ENCODE data around the gene STK11.

The STK11 gene

GRCh38 chr19:1162404-1163282, 42.9 kb upstream of the STK11 start:
- H3K9ac ChIP-seq (ENCODE audit: low read depth in 1 of 2, low read length in 2 of 2), result no peak overlapping the region
- H3K27me3 ChIP-seq (ENCODE audit: control insufficient read depth in 2 of 2, insufficient read depth in 2 of 2, low read length in 2 of 2), result no peaks in the 10 kb centered on the region
- no peak overlapping the region for H3K4me3 ChIP-seq (ENCODE audit: low read length in 2 of 2)
- H3K4me1 ChIP-seq (ENCODE audit: control insufficient read depth in 2 of 2, insufficient read depth in 2 of 2, low read length in 2 of 2), result no peaks in the 10 kb centered on the region
- peaks cover 4 to 14% of the 10 kb centered on the region in 2 donors for H3K36me3 ChIP-seq (ENCODE audit: control insufficient read depth in 2 of 2, insufficient read depth in 2 of 2, low read length in 2 of 2)
- H3K9me3 ChIP-seq (ENCODE audit: control insufficient read depth in 2 of 2, low read length in 2 of 2), result no peaks in the 10 kb centered on the region
- no peak overlapping the region for H3K27ac ChIP-seq (ENCODE audit: low read depth in 2 of 2, low read length in 2 of 2)

DNA sequence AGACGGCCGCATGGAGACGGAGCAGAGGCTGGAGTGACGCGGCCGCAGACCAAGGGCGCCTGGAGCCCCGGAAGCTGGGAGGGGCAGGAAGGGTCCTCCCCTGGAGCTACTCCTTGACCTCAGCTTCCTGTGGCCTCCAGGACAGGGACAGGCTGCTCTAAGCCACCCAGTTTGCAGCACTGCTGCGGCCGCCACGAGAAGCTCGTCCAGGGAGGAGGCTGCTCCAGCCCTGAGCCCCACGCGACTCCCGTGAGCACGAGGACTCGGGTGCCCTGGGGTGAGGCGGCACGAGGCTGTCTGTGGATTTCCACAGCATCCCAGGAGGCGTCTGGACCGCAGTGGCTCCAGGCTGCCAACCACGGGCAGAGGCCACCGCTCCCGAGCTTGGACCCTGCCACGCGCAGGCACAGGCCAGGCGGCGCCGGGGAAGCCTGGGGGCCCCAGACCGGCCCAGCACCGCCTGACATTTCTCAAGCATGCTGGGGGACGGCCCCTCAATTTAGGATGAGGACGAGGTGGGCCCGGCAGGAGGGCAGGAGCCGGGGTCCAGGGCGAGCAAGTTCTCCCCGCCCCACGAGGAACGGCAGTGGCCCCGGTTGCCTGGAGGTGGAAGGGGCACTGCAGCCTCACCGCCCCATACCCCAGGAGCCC, 42.2 kb upstream of the STK11 start:
- no peak overlapping the region for H3K4me3 ChIP-seq (ENCODE audit: low read length in 2 of 2)
- no peak overlapping the region for H3K27ac ChIP-seq (ENCODE audit: low read depth in 2 of 2, low read length in 2 of 2)

DNA sequence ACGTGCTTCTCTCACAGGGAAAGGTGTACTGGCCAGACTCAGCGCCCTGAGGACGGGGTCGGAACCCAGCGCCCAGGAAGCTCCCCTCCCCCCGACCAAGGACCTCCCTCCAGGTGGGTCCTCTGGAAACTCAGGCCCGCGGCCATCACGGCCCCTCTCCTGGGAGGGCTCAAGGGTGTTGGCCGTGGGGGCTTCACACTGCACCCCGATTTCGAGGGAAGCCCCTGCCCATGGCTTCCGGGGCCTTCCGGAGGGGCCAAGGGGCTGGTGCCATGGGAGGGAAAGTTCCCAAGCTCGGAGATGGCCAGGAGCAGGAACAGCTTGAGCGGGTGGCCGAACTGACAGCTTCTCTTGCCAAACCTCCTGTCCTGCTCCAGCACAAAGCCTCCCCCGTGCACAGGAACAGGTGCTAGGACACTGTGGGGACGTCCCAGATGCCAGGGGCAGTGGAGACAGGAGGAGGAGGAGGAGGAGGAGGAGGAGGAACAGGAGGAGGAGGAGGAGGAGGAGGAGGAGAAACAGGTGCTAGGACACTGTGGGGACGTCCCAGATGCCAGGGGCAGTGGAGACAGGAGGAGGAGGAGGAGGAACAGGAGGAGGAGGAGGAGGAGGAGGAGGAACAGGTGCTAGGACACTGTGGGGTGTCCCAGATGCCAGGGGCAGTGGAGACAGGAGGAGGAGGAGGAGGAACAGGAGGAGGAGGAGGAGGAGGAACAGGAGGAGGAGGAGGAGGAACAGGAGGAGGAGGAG, 41.5 kb upstream of the STK11 start:
- Histone ChIP-seq H3K4me3 (ENCODE audit: low read length in 2 of 2) (no peak overlapping the region), H3K36me3 (ENCODE audit: control insufficient read depth in 2 of 2, insufficient read depth in 2 of 2, low read length in 2 of 2) (peaks cover 4 to 10% of the 10 kb centered on the region in 2 donors), H3K27ac (ENCODE audit: low read depth in 2 of 2, low read length in 2 of 2) (no peak overlapping the region), H3K9ac (ENCODE audit: low read depth in 1 of 2, low read length in 2 of 2) (no peak overlapping the region), H3K9me3 (ENCODE audit: control insufficient read depth in 2 of 2, low read length in 2 of 2) (no peaks in the 10 kb centered on the region), H3K27me3 (ENCODE audit: control insufficient read depth in 2 of 2, insufficient read depth in 2 of 2, low read length in 2 of 2) (no peaks in the 10 kb centered on the region), H3K4me1 (ENCODE audit: control insufficient read depth in 2 of 2, insufficient read depth in 2 of 2, low read length in 2 of 2) (peaks cover 0 to under 1% of the 10 kb centered on the region in 2 donors)

More for the DNA sequence above, 42.2 kb upstream of the STK11 start:
- peaks cover 4 to 10% of the 10 kb centered on the region in 2 donors for H3K36me3 ChIP-seq (ENCODE audit: control insufficient read depth in 2 of 2, insufficient read depth in 2 of 2, low read length in 2 of 2)
- no peaks in the 10 kb centered on the region for H3K9me3 ChIP-seq (ENCODE audit: control insufficient read depth in 2 of 2, low read length in 2 of 2)
- no peak overlapping the region for H3K9ac ChIP-seq (ENCODE audit: low read depth in 1 of 2, low read length in 2 of 2)
- H3K27me3 ChIP-seq (ENCODE audit: control insufficient read depth in 2 of 2, insufficient read depth in 2 of 2, low read length in 2 of 2), result no peaks in the 10 kb centered on the region
- no peaks in the 10 kb centered on the region for H3K4me1 ChIP-seq (ENCODE audit: control insufficient read depth in 2 of 2, insufficient read depth in 2 of 2, low read length in 2 of 2)

DNA sequence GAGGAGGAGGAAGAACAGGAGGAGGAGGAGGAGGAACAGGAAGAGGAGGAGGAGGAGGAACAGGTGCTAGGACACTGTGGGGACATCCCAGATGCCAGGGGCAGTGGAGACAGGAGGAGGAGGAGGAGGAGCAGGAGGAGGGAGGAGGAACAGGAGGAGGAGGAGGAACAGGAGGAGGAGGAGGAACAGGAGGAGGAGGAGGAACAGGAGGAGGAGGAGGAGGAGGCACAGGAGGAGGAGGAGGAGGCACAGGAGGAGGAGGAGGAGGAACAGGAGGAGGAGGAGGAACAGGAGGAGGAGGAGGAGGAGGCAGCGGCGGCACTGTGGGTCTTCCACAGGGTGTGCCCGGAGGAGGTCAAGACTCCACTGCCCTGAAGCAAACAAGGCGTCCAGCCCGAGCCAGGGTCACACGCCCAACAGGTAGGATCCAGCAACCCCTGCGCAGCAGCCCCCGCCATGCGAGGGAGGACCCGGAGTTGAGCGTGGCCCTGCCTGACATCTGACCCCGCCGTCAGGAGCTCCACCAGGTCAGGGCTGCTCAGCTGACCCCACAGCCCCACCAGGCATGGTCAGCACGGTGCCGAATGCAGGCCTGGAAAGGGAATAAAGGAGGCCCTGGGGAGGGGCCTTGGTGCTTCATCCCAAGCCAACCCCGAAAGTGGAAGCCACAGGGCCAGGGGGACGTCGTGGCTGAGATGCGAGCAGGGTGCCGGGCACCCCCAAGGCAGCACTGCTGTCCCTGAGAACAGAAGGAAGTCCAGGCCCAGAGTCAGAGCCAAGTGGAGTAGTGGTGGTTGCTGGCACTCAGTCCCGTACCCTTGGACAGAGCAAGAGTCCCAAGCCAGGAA, 40.7 kb upstream of the STK11 start:
- peaks cover 5 to 6% of the 10 kb centered on the region in 2 donors for H3K4me1 ChIP-seq (ENCODE audit: control insufficient read depth in 2 of 2, insufficient read depth in 2 of 2, low read length in 2 of 2)
- no peak overlapping the region for H3K4me3 ChIP-seq (ENCODE audit: low read length in 2 of 2)

GRCh38 chr19:1166872-1167573, 38.6 kb upstream of the STK11 start:
- peaks cover 7 to 19% of the 10 kb centered on the region in 2 donors for H3K36me3 ChIP-seq (ENCODE audit: control insufficient read depth in 2 of 2, insufficient read depth in 2 of 2, low read length in 2 of 2)
- no peak overlapping the region for H3K27ac ChIP-seq (ENCODE audit: low read depth in 2 of 2, low read length in 2 of 2)
- H3K9ac ChIP-seq (ENCODE audit: low read depth in 1 of 2, low read length in 2 of 2), result no peak overlapping the region
- H3K9me3 ChIP-seq (ENCODE audit: control insufficient read depth in 2 of 2, low read length in 2 of 2), result no peaks in the 10 kb centered on the region
- no peaks in the 10 kb centered on the region for H3K27me3 ChIP-seq (ENCODE audit: control insufficient read depth in 2 of 2, insufficient read depth in 2 of 2, low read length in 2 of 2)
- peaks cover 6 to 8% of the 10 kb centered on the region in 2 donors for H3K4me1 ChIP-seq (ENCODE audit: control insufficient read depth in 2 of 2, insufficient read depth in 2 of 2, low read length in 2 of 2)
- H3K4me3 ChIP-seq (ENCODE audit: low read length in 2 of 2), result no peak overlapping the region

More for the DNA sequence above, 40.7 kb upstream of the STK11 start:
- no peak overlapping the region for H3K27ac ChIP-seq (ENCODE audit: low read depth in 2 of 2, low read length in 2 of 2)
- H3K9me3 ChIP-seq (ENCODE audit: control insufficient read depth in 2 of 2, low read length in 2 of 2), result no peaks in the 10 kb centered on the region
- peaks cover 4 to 10% of the 10 kb centered on the region in 2 donors for H3K36me3 ChIP-seq (ENCODE audit: control insufficient read depth in 2 of 2, insufficient read depth in 2 of 2, low read length in 2 of 2)
- H3K27me3 ChIP-seq (ENCODE audit: control insufficient read depth in 2 of 2, insufficient read depth in 2 of 2, low read length in 2 of 2), result no peaks in the 10 kb centered on the region
- no peak overlapping the region for H3K9ac ChIP-seq (ENCODE audit: low read depth in 1 of 2, low read length in 2 of 2)

GRCh38 chr19:1167687-1168571, 37.6 kb upstream of the STK11 start:
- H3K4me3 ChIP-seq (ENCODE audit: low read length in 2 of 2), result peak overlapping the region in 1 of 2 donors; percentile 26
- H3K9ac ChIP-seq (ENCODE audit: low read depth in 1 of 2, low read length in 2 of 2), result no peak overlapping the region
- no peaks in the 10 kb centered on the region for H3K27me3 ChIP-seq (ENCODE audit: control insufficient read depth in 2 of 2, insufficient read depth in 2 of 2, low read length in 2 of 2)
- H3K27ac ChIP-seq (ENCODE audit: low read depth in 2 of 2, low read length in 2 of 2), result peak overlapping the region in 1 of 2 donors; percentile 63
- H3K36me3 ChIP-seq (ENCODE audit: control insufficient read depth in 2 of 2, insufficient read depth in 2 of 2, low read length in 2 of 2), result peaks cover 7 to 19% of the 10 kb centered on the region in 2 donors
- no peaks in the 10 kb centered on the region for H3K9me3 ChIP-seq (ENCODE audit: control insufficient read depth in 2 of 2, low read length in 2 of 2)
- H3K4me1 ChIP-seq (ENCODE audit: control insufficient read depth in 2 of 2, insufficient read depth in 2 of 2, low read length in 2 of 2), result peaks cover 12% of the 10 kb centered on the region in 2 donors

- peak overlapping the region in 1 of 2 donors; percentile 26 for H3K4me3 ChIP-seq (ENCODE audit: low read length in 2 of 2)
- no peak overlapping the region for H3K9ac ChIP-seq (ENCODE audit: low read depth in 1 of 2, low read length in 2 of 2)
- H3K27ac ChIP-seq (ENCODE audit: low read depth in 2 of 2, low read length in 2 of 2), result peak overlapping the region; percentile 16 to 63
- peaks cover 13 to 15% of the 10 kb centered on the region in 2 donors for H3K4me1 ChIP-seq (ENCODE audit: control insufficient read depth in 2 of 2, insufficient read depth in 2 of 2, low read length in 2 of 2)
- no peaks in the 10 kb centered on the region for H3K27me3 ChIP-seq (ENCODE audit: control insufficient read depth in 2 of 2, insufficient read depth in 2 of 2, low read length in 2 of 2)
- no peaks in the 10 kb centered on the region for H3K9me3 ChIP-seq (ENCODE audit: control insufficient read depth in 2 of 2, low read length in 2 of 2)
- H3K36me3 ChIP-seq (ENCODE audit: control insufficient read depth in 2 of 2, insufficient read depth in 2 of 2, low read length in 2 of 2), result peaks cover 7 to 19% of the 10 kb centered on the region in 2 donors
Measured at GRCh38 chr19:1168572-1169410, 36.8 kb upstream of the STK11 start.

DNA sequence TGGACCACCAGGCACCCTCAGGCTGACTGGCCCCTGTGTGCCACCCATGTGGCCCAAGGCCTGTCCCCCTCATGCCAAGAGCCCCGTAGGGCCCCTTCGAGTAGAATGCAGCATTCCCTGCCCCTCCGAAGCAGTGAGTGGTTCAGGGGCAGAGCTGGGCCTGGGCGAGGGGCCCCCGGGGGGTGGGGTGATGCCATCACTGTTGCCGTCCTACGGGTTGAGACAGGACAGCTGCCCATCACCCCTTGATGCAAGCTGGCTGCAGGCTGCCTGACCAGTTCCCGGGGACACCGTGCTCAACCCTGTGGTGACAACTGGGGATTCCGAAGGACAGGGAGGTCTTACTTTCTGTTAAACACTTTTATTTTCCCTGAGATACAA, 36.2 kb upstream of the STK11 start:
- H3K27ac ChIP-seq (ENCODE audit: low read depth in 2 of 2, low read length in 2 of 2), result peak overlapping the region; percentile 16 to 63
- peaks cover 7 to 19% of the 10 kb centered on the region in 2 donors for H3K36me3 ChIP-seq (ENCODE audit: control insufficient read depth in 2 of 2, insufficient read depth in 2 of 2, low read length in 2 of 2)
- peaks cover 13 to 17% of the 10 kb centered on the region in 2 donors for H3K4me1 ChIP-seq (ENCODE audit: control insufficient read depth in 2 of 2, insufficient read depth in 2 of 2, low read length in 2 of 2)
- H3K9me3 ChIP-seq (ENCODE audit: control insufficient read depth in 2 of 2, low read length in 2 of 2), result no peaks in the 10 kb centered on the region
- H3K27me3 ChIP-seq (ENCODE audit: control insufficient read depth in 2 of 2, insufficient read depth in 2 of 2, low read length in 2 of 2), result no peaks in the 10 kb centered on the region
- H3K9ac ChIP-seq (ENCODE audit: low read depth in 1 of 2, low read length in 2 of 2), result no peak overlapping the region
- no peak overlapping the region for H3K4me3 ChIP-seq (ENCODE audit: low read length in 2 of 2)

Measured in mucosa of rectum (tissue), 2 donors.